ENCODE results near the gene ZNF74.
A peak's percentile ranks its signal among the peaks of the same experiment; 100 is the strongest.

The ZNF74 gene

GRCh38 chr22:20453222-20453621, 59.3 kb downstream of the ZNF74 start:
- TF ChIP-seq OSR1 (CRISPR knock-in tag; IDR thresholded peaks at IDR 0.05): no peak
- no peak for TF ChIP-seq ZNF70 (CRISPR knock-in tag; IDR thresholded peaks at IDR 0.05)
- no peak for TF ChIP-seq BACH2 (CRISPR knock-in tag; IDR thresholded peaks at IDR 0.05; ENCODE audit: borderline replicate concordance)
- TF ChIP-seq POU6F1 (CRISPR knock-in tag; IDR thresholded peaks at IDR 0.05; ENCODE audit: borderline replicate concordance, low read depth): no peak
- no peak for TF ChIP-seq RARB (CRISPR knock-in tag; IDR thresholded peaks at IDR 0.05)
- TF ChIP-seq ZC3H10 (CRISPR knock-in tag; IDR thresholded peaks at IDR 0.05): no peak
- no peak for TF ChIP-seq PATZ1 (CRISPR knock-in tag; IDR thresholded peaks at IDR 0.05; ENCODE audit: borderline replicate concordance)
- TF ChIP-seq TCF4 (CRISPR knock-in tag; IDR thresholded peaks at IDR 0.05; ENCODE audit: borderline replicate concordance): no peak
- no peak for TF ChIP-seq CSRNP3 (CRISPR knock-in tag; IDR thresholded peaks at IDR 0.05)
- TF ChIP-seq CREB5 (CRISPR knock-in tag; IDR thresholded peaks at IDR 0.05; ENCODE audit: low read depth): no peak
- no peak for ATAC-seq

- no peak for TF ChIP-seq CREB5 (CRISPR knock-in tag; IDR thresholded peaks at IDR 0.05; ENCODE audit: low read depth)
- TF ChIP-seq PATZ1 (CRISPR knock-in tag; IDR thresholded peaks at IDR 0.05; ENCODE audit: borderline replicate concordance): no peak
- no peak for TF ChIP-seq RARB (CRISPR knock-in tag; IDR thresholded peaks at IDR 0.05)
- TF ChIP-seq TOX (CRISPR knock-in tag; IDR thresholded peaks at IDR 0.05; ENCODE audit: borderline replicate concordance): no peak
- TF ChIP-seq ZNF70 (CRISPR knock-in tag; IDR thresholded peaks at IDR 0.05): no peak
- no peak for TF ChIP-seq CSDC2 (CRISPR knock-in tag; IDR thresholded peaks at IDR 0.05)
- no peak for TF ChIP-seq ZNF565 (CRISPR knock-in tag; conservative IDR thresholded peaks at IDR 0.05; ENCODE audit: low read depth)
- no peak for ATAC-seq
Observed at GRCh38 chr22:20455709-20456063, 61.7 kb downstream of the ZNF74 start.

- peak; percentile 96 for ATAC-seq
- TF ChIP-seq PPARA (CRISPR knock-in tag; IDR thresholded peaks at IDR 0.05; ENCODE audit: borderline replicate concordance): 0 out of 2 replicates have a peak, but pooled peaks have one; percentile 46
- TF ChIP-seq GLIS3 (CRISPR knock-in tag; IDR thresholded peaks at IDR 0.05): no peak
- TF ChIP-seq PATZ1 (CRISPR knock-in tag; IDR thresholded peaks at IDR 0.05; ENCODE audit: borderline replicate concordance): no peak
- no peak for TF ChIP-seq ZNF8 (CRISPR knock-in tag; IDR thresholded peaks at IDR 0.05)
- TF ChIP-seq ZNF70 (CRISPR knock-in tag; IDR thresholded peaks at IDR 0.05): no peak
Observed at GRCh38 chr22:20456064-20456721, 62.2 kb downstream of the ZNF74 start.
